Neuron (in vitro differentiated cells): ENCODE results near the gene SNED1.

ENCODE experiments used
- H2AFZ ChIP-seq: one replicate; pipeline ENCODE4 v1.6.1; 2013; ENCODE audit warnings: low read depth, mild to moderate bottlenecking, inconsistent platforms, low read length, moderate library complexity
- H3K27me3 ChIP-seq: one replicate; pipeline ENCODE4 v1.6.1; 2013; ENCODE audit warnings: low read length; ENCODE audit not compliant: insufficient read depth
- H3K36me3 ChIP-seq: one replicate; pipeline ENCODE4 v1.6.1; 2013; ENCODE audit warnings: low read length; ENCODE audit not compliant: insufficient read depth
- H3K4me1 ChIP-seq: one replicate; pipeline ENCODE4 v1.6.1; 2013; ENCODE audit warnings: low read length; ENCODE audit not compliant: insufficient read depth
- H3K4me3 ChIP-seq: 2 replicates; pipeline ENCODE4 v1.5.1; 2013; ENCODE audit warnings: mild to moderate bottlenecking, low read length, moderate library complexity
- H3K9me3 ChIP-seq: one replicate; pipeline ENCODE4 v1.6.1; 2013; ENCODE audit warnings: low read length

SNED1 gene

DNA sequence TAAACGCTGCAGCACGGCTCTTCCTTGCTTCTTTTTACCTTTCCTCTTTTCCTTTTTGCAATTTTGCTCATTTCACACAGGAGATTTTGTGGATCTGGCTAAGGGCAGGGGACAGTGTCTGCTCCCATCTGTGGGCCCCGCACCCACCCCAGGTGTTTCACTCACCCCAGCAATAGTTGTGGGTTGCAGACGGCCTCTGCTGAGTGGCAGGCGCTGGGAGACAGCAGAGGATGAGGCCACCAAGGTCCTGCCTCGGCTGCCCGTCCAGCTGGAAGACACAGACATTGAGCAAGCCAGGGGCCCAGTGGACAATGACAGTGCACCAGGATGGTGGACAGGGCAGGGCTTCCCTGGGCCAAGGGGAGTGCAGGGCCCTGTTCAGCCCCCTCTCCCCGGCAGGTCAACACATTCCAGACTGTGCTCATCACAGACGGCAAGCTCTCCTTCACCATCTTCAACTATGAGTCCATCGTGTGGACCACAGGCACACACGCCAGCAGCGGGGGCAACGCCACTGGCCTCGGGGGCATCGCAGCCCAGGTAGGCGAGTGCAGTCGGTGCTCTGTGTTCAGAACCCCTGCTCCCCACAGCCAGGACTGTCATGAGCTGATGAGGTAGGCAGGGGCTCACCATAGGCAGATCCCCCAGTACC lies 35.0 kb downstream of the SNED1 start:
- H3K27me3 ChIP-seq = peaks cover 51% of the 10 kb centered on the region
- no peaks in the 10 kb centered on the region for H3K36me3 ChIP-seq
- H3K4me3 ChIP-seq = no peak overlapping the region
- peaks cover 8% of the 10 kb centered on the region for H3K4me1 ChIP-seq
- no peak overlapping the region for H2AFZ ChIP-seq
- no peaks in the 10 kb centered on the region for H3K9me3 ChIP-seq

- H3K4me3 ChIP-seq = no peak overlapping the region
- H2AFZ ChIP-seq = no peak overlapping the region
- no peaks in the 10 kb centered on the region for H3K36me3 ChIP-seq
- no peaks in the 10 kb centered on the region for H3K9me3 ChIP-seq
- peaks cover 8% of the 10 kb centered on the region for H3K4me1 ChIP-seq
- peaks cover 55% of the 10 kb centered on the region for H3K27me3 ChIP-seq
Observed at GRCh38 chr2:241033994-241034393, 35.6 kb downstream of the SNED1 start.

- no peaks in the 10 kb centered on the region for H3K36me3 ChIP-seq
- H3K4me3 ChIP-seq = no peak overlapping the region
- peaks cover 8% of the 10 kb centered on the region for H3K4me1 ChIP-seq
- no peak overlapping the region for H2AFZ ChIP-seq
- peaks cover 59% of the 10 kb centered on the region for H3K27me3 ChIP-seq
- no peaks in the 10 kb centered on the region for H3K9me3 ChIP-seq
Observed at GRCh38 chr2:241034490-241035141, 36.2 kb downstream of the SNED1 start.

DNA sequence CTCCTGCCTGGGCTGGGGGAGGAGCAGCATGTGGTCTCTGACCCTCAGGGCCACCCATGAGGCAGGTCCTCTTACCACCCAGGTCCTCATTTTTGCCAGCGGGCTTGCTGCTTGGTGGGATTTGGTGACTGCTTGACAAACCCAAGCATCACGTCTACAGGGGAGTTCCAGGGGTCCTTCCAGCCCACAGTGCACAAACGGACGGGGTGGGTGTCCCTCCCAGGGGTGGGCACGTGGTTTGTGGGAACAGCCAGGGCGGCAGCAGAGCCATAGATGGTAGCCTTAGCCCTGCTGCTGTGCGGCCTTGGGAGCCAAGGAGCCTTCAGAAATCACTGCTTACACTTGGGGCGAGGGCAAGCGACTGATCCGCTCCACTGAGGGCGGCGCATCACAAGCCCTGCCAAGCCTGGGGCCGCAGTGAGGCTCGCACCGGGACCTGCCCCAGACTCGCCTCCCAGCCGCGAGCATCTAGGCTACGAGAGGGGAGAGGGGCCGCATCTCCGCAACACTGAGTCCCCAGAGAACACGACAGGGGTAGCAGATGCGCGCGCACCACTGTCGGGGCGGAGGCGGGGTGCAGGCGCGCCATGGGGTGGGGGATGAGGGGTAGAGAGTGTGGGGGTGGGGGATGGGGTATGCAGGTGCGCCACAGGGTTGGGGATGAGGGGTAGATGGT lies 36.9 kb downstream of the SNED1 start:
- Histone ChIP-seq H3K36me3 (no peaks in the 10 kb centered on the region), H2AFZ (no peak overlapping the region), H3K27me3 (peaks cover 63% of the 10 kb centered on the region), H3K9me3 (no peaks in the 10 kb centered on the region), H3K4me1 (peaks cover 8% of the 10 kb centered on the region), H3K4me3 (no peak overlapping the region)

DNA sequence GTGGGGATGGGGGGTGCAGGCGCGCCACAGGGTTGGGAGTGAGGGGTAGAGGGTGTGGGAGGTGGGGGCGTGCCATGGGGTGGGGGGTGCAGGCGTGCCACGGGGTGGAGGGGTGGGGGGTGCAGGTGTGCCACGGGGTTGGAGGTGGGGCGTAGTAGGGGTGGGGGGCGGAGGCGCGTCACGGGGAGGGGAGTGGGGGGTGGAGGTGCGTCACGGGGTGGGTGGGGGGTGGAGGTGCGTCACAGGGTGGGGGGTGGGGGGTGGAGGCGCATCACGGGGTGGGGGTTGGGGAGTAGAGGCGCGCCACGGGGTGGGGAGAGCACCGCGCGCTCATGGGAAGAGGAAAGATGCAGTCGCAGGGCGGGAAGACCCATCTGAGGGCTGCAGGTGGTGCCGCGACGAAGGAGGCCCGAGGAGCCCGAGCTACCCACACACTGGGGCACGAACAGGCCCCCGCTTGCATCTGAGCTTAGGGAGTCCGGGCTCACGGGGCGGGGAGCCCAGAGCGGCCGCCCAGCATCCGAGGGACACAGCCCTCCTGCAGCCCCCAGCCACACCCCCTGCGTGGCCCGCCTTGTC lies 37.5 kb downstream of the SNED1 start:
- Histone ChIP-seq H3K36me3 (no peaks in the 10 kb centered on the region), H3K4me3 (no peak overlapping the region)

GRCh38 chr2:241036397-241036963 lies 38.1 kb downstream of the SNED1 start:
- Histone ChIP-seq H3K4me1 (peaks cover 8% of the 10 kb centered on the region), H2AFZ (no peak overlapping the region), H3K27me3 (peaks cover 60% of the 10 kb centered on the region), H3K4me3 (no peak overlapping the region), H3K9me3 (no peaks in the 10 kb centered on the region), H3K36me3 (no peaks in the 10 kb centered on the region)

More for the DNA sequence above, 37.5 kb downstream of the SNED1 start:
- Histone ChIP-seq H3K4me1 (peaks cover 8% of the 10 kb centered on the region), H3K9me3 (no peaks in the 10 kb centered on the region), H3K27me3 (peaks cover 63% of the 10 kb centered on the region), H2AFZ (no peak overlapping the region)

GRCh38 chr2:241036964-241037421 lies 38.6 kb downstream of the SNED1 start:
- Histone ChIP-seq H3K27me3 (peaks cover 58% of the 10 kb centered on the region), H3K4me1 (peaks cover 8% of the 10 kb centered on the region), H3K4me3 (no peak overlapping the region), H3K9me3 (no peaks in the 10 kb centered on the region), H2AFZ (no peak overlapping the region), H3K36me3 (no peaks in the 10 kb centered on the region)

GRCh38 chr2:241037498-241037897 lies 39.1 kb downstream of the SNED1 start:
- Histone ChIP-seq H3K9me3 (no peaks in the 10 kb centered on the region), H3K36me3 (no peaks in the 10 kb centered on the region), H3K27me3 (peaks cover 58% of the 10 kb centered on the region), H3K4me3 (no peak overlapping the region), H3K4me1 (peaks cover 8% of the 10 kb centered on the region), H2AFZ (no peak overlapping the region)

- no peaks in the 10 kb centered on the region for H3K36me3 ChIP-seq
- H3K4me3 ChIP-seq = no peak overlapping the region
- H3K4me1 ChIP-seq = peaks cover 8% of the 10 kb centered on the region
- no peak overlapping the region for H2AFZ ChIP-seq
- no peaks in the 10 kb centered on the region for H3K9me3 ChIP-seq
- peaks cover 57% of the 10 kb centered on the region for H3K27me3 ChIP-seq
Observed at GRCh38 chr2:241038374-241039180, 40.2 kb downstream of the SNED1 start.

GRCh38 chr2:241039416-241039815 lies 41.0 kb downstream of the SNED1 start:
- Histone ChIP-seq H3K27me3 (peaks cover 50% of the 10 kb centered on the region), H3K36me3 (no peaks in the 10 kb centered on the region), H3K9me3 (no peaks in the 10 kb centered on the region), H2AFZ (no peak overlapping the region), H3K4me1 (peaks cover 8% of the 10 kb centered on the region), H3K4me3 (no peak overlapping the region)

DNA sequence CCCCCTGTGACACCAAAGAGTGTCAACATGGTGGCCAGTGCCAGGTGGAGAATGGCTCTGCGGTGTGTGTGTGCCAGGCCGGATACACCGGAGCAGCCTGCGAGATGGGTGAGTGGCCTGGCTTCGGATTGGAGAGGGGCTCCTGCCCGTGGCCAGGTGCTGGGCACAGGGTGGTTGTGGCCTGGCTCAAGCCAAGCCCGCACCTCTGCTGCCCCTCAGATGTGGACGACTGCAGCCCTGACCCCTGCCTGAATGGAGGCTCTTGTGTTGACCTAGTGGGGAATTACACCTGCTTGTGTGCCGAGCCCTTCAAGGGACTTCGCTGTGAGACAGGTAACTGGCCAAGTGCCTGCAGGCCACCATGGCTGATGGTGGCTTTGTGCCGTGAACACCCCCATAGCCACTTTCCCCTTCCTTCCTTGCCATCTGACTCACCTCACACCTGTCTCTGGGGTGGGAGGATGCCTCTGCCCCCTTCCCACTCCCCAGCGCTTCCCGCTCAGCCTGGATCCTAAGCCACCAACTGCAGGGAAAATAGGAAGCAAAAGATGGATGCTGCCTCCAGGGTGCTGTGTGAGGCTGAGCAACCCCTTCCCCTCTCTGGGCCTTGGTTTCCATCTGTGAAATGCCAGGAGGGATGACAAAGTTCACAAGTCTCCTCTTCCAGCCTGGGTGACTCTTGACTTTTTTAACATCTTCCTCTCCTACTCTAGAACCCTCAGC lies 41.8 kb downstream of the SNED1 start:
- Histone ChIP-seq H3K36me3 (no peaks in the 10 kb centered on the region), H3K4me3 (no peak overlapping the region), H2AFZ (no peak overlapping the region), H3K4me1 (peaks cover 8% of the 10 kb centered on the region), H3K9me3 (no peaks in the 10 kb centered on the region), H3K27me3 (peaks cover 45% of the 10 kb centered on the region)

GRCh38 chr2:241041589-241042158 lies 43.3 kb downstream of the SNED1 start:
- H3K9me3 ChIP-seq = no peaks in the 10 kb centered on the region
- peaks cover 1% of the 10 kb centered on the region for H3K4me1 ChIP-seq
- no peak overlapping the region for H3K4me3 ChIP-seq
- no peak overlapping the region for H2AFZ ChIP-seq
- H3K27me3 ChIP-seq = peaks cover 35% of the 10 kb centered on the region
- no peaks in the 10 kb centered on the region for H3K36me3 ChIP-seq
